Erythroblast (primary cell): ENCODE data around the gene MESD.
A peak's percentile ranks its signal among the peaks of the same experiment; 100 is the strongest.

ENCODE experiments used
- DNase-seq, 2 experiments: peaks; one replicate each; lab custom pipeline; 2025; lab: John Stamatoyannopoulos, UW
- GATA1 ChIP-seq: IDR thresholded peaks from 2 replicates; pipeline ENCODE4 v1.6.1; 2011; ENCODE audit warnings: low read depth, mild to moderate bottlenecking, control low read depth, low read length, moderate library complexity
- POLR2A ChIP-seq: IDR thresholded peaks from 2 replicates; pipeline ENCODE4 v1.6.1; 2011; ENCODE audit warnings: mild to moderate bottlenecking, low read length

MESD gene

GRCh38 chr15:80990955-80991354, 1.3 kb upstream of the MESD start:
- TF ChIP-seq GATA1: no peak
- no peak for TF ChIP-seq POLR2A
- no peak for DNase-seq

- no peak for DNase-seq
- TF ChIP-seq GATA1 (no peak), POLR2A (no peak)
These were observed 520 bp downstream of the MESD start for GRCh38 chr15:80989081-80989517.

GRCh38 chr15:80988148-80988796, 1.3 kb downstream of the MESD start:
- TF ChIP-seq GATA1 (no peak), POLR2A (no peak)
- peak; percentile 20 to 21 for DNase-seq

GRCh38 chr15:80986487-80986886, 3.1 kb downstream of the MESD start:
- DNase-seq: no peak
- TF ChIP-seq GATA1: no peak
- no peak for TF ChIP-seq POLR2A

GRCh38 chr15:80985981-80986380, 3.6 kb downstream of the MESD start:
- DNase-seq: no peak
- no peak for TF ChIP-seq POLR2A
- TF ChIP-seq GATA1: no peak

GRCh38 chr15:80984856-80985255, 4.8 kb downstream of the MESD start:
- no peak for TF ChIP-seq POLR2A
- TF ChIP-seq GATA1: no peak
- DNase-seq: no peak

- TF ChIP-seq POLR2A (no peak), GATA1 (no peak)
- DNase-seq: no peak
These were observed 6.8 kb downstream of the MESD start for GRCh38 chr15:80982839-80983238.

- TF ChIP-seq GATA1: no peak
These were observed 7.4 kb downstream of the MESD start for GRCh38 chr15:80982205-80982604.

GRCh38 chr15:80979538-80980200, 9.9 kb downstream of the MESD start:
- TF ChIP-seq GATA1 (no peak), POLR2A (no peak)
- no peak for DNase-seq

More at GRCh38 chr15:80982205-80982604, 7.4 kb downstream of the MESD start:
- peak in 1 of 2 experiments; percentile 20 for DNase-seq

- TF ChIP-seq GATA1 (no peak), POLR2A (no peak)
- DNase-seq: peak; percentile 9 to 47
These were observed 10.8 kb downstream of the MESD start for GRCh38 chr15:80978685-80979329.

- TF ChIP-seq GATA1 (no peak), POLR2A (no peak)
- peak; percentile 58 to 76 for DNase-seq
These were observed 12.0 kb downstream of the MESD start for GRCh38 chr15:80977627-80978036.

- DNase-seq: no peak
- no peak for TF ChIP-seq GATA1
- no peak for TF ChIP-seq POLR2A
These were observed 12.8 kb downstream of the MESD start for GRCh38 chr15:80976851-80977250.

GRCh38 chr15:80974914-80975313, 14.7 kb downstream of the MESD start:
- TF ChIP-seq GATA1: no peak
- no peak for TF ChIP-seq POLR2A
- DNase-seq: no peak

GRCh38 chr15:80972276-80972675, 17.3 kb downstream of the MESD start:
- TF ChIP-seq POLR2A: no peak
- no peak for TF ChIP-seq GATA1
- no peak for DNase-seq
